Fibroblast of gingiva (primary cell): Measurements from ENCODE around the gene PTPRG.

Experiments
- DNase-seq: peaks from one replicate; pipeline ENCODE4 v3.0.0-alpha.2; 2011; ENCODE audit warnings: low read depth

PTPRG gene

GRCh38 chr3:61894988-61895935 is 333.9 kb downstream of the PTPRG start:
- peak; percentile 57 for DNase-seq

GRCh38 chr3:61896251-61896650 is 334.9 kb downstream of the PTPRG start:
- no peak for DNase-seq

- no peak for DNase-seq
Observed at GRCh38 chr3:61897848-61898247, 336.5 kb downstream of the PTPRG start.

GRCh38 chr3:61899700-61900462 is 338.5 kb downstream of the PTPRG start:
- DNase-seq: no peak

- DNase-seq: no peak
Observed at GRCh38 chr3:61901496-61901895, 340.1 kb downstream of the PTPRG start.

GRCh38 chr3:61901986-61902385 is 340.6 kb downstream of the PTPRG start:
- no peak for DNase-seq

GRCh38 chr3:61903074-61903473 is 341.7 kb downstream of the PTPRG start:
- DNase-seq: no peak

- DNase-seq: peak; percentile 10
Observed at GRCh38 chr3:61903931-61904657, 342.7 kb downstream of the PTPRG start.

GRCh38 chr3:61907210-61907795 is 345.9 kb downstream of the PTPRG start:
- DNase-seq: no peak

GRCh38 chr3:61908382-61908781 is 347.0 kb downstream of the PTPRG start:
- DNase-seq: peak; percentile 72

GRCh38 chr3:61910732-61911131 is 349.4 kb downstream of the PTPRG start:
- DNase-seq: no peak

- DNase-seq: no peak
Observed at GRCh38 chr3:61912158-61912557, 350.8 kb downstream of the PTPRG start.

- DNase-seq: no peak
Observed at GRCh38 chr3:61913701-61914100, 352.3 kb downstream of the PTPRG start.

- DNase-seq: peak; percentile 59
Observed at GRCh38 chr3:61914276-61914675, 352.9 kb downstream of the PTPRG start.

GRCh38 chr3:61915296-61915695 is 353.9 kb downstream of the PTPRG start:
- no peak for DNase-seq

- no peak for DNase-seq
Observed at GRCh38 chr3:61919371-61919770, 358.0 kb downstream of the PTPRG start.

GRCh38 chr3:61922118-61922517 is 360.7 kb downstream of the PTPRG start:
- no peak for DNase-seq

GRCh38 chr3:61924090-61924735 is 362.8 kb downstream of the PTPRG start:
- no peak for DNase-seq

GRCh38 chr3:61924991-61925390 is 363.6 kb downstream of the PTPRG start:
- DNase-seq: no peak

GRCh38 chr3:61925721-61926120 is 364.4 kb downstream of the PTPRG start:
- DNase-seq: no peak

GRCh38 chr3:61926923-61927322 is 365.6 kb downstream of the PTPRG start:
- peak; percentile 86 for DNase-seq
